ENCODE measurements around the gene DYNC2H1. TPM values are rescaled to one million over a fixed set of nuclear protein-coding genes. Genes with fewer than 3 reads are reported as not detected.

The DYNC2H1 gene
- polyA plus RNA-seq, 1 donor (not counting 4 experiments of a cell fraction or from before 2014, with no cell fraction given), result 18.5 TPM

DNA sequence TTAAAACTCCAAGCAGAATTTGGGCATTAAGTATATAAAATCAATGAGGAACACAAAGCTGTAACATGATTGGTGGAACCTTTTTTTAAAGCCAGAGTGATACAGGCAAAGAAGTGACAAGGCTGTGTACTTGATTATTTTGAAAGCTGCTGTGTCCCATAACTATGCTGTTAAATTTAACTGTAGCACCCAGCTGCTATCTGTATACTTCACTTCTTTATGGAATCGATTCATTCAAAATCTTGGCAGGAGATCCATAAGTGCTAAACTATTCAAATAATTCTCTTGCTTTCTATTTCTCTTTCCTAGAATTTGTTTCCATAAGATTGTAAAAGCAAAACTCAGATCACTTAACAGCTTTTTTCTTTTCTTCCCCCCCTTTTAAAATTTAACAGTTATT, 231.7 kb downstream of the DYNC2H1 start:
- H3K27ac ChIP-seq (ENCODE audit: control insufficient read depth, insufficient read depth, low read length), result no peak overlapping the region
- H3K27me3 ChIP-seq (ENCODE audit: control insufficient read depth, extremely low read depth, insufficient read depth, low read length), result no peaks in the 10 kb centered on the region
- no peaks in the 10 kb centered on the region for H3K9me3 ChIP-seq (ENCODE audit: control insufficient read depth, low read depth, low read length)
- no peaks in the 10 kb centered on the region for H3K4me1 ChIP-seq (ENCODE audit: control insufficient read depth, extremely low read depth, insufficient read depth, low read length)
- no peaks in the 10 kb centered on the region for H3K79me2 ChIP-seq (ENCODE audit: control insufficient read depth, insufficient read depth, low read length)
- no peaks in the 10 kb centered on the region for H4K20me1 ChIP-seq (ENCODE audit: control insufficient read depth, extremely low read depth, insufficient read depth, low read length)
- DNase-seq (ENCODE audit: low read depth, low spot score) (no peak), FAIRE-seq (no peak)
- H3K4me2 ChIP-seq (ENCODE audit: control insufficient read depth, extremely low read depth, insufficient read depth, low read depth, low read length), result no peak overlapping the region
- H3K4me3 ChIP-seq (ENCODE audit: control insufficient read depth in 2 of 3, extremely low read depth in 1 of 3, insufficient read depth in 2 of 3, low read depth in 1 of 3, low read length in 3 of 3), result no peak overlapping the region
- dilution Hi-C loops (cut with MboI; ENCODE audit: extremely low pct_ligation_motif_present, low sequenced_read_pairs), result no loop called here
- peaks cover 0 to 3% of the 10 kb centered on the region in 2 experiments for H3K36me3 ChIP-seq (ENCODE audit: control insufficient read depth in 2 of 2, extremely low read depth in 1 of 2, insufficient read depth in 2 of 2, low read length in 2 of 2)
- no peak overlapping the region for H3K9ac ChIP-seq (ENCODE audit: control insufficient read depth, extremely low read depth, insufficient read depth, low read length)
- no peak overlapping the region for H2AFZ ChIP-seq (ENCODE audit: control insufficient read depth, low read length)
- TF ChIP-seq EZH2 (IDR thresholded peaks at IDR 0.05; ENCODE audit: low read length), result no peak
- TF ChIP-seq, protein P1, sequence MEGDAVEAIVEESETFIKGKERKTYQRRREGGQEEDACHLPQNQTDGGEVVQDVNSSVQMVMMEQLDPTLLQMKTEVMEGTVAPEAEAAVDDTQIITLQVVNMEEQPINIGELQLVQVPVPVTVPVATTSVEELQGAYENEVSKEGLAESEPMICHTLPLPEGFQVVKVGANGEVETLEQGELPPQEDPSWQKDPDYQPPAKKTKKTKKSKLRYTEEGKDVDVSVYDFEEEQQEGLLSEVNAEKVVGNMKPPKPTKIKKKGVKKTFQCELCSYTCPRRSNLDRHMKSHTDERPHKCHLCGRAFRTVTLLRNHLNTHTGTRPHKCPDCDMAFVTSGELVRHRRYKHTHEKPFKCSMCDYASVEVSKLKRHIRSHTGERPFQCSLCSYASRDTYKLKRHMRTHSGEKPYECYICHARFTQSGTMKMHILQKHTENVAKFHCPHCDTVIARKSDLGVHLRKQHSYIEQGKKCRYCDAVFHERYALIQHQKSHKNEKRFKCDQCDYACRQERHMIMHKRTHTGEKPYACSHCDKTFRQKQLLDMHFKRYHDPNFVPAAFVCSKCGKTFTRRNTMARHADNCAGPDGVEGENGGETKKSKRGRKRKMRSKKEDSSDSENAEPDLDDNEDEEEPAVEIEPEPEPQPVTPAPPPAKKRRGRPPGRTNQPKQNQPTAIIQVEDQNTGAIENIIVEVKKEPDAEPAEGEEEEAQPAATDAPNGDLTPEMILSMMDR (optimal IDR thresholded peaks at IDR 0.05 in 1 of 3, IDR thresholded peaks at IDR 0.05 in 1 of 3, conservative IDR thresholded peaks at IDR 0.05 in 1 of 3; ENCODE audit: extremely low read depth in 1 of 3, insufficient read depth in 2 of 3, low read length in 3 of 3), result no peak
- H3K9me1 ChIP-seq (ENCODE audit: control insufficient read depth, extremely low read depth, insufficient read depth, low read length), result no peaks in the 10 kb centered on the region

DNA sequence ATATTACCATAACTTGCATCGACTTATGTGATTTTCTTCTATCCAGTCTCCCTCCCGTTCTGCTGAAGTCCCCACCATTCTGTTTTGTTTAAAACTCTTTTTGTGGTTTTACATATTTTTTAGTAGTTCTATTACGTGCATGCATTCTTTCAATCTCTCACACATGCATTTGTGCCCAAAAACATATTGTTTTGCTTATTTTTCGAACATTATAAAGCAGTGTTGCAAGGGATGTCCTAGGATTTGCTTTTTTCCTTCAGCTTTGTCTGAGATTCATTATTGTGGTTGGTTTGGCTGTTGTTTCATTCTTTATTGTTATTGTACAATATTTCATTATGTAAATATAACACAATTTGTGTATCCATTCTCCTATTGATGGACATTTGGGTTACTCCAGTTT, 235.7 kb downstream of the DYNC2H1 start:
- no peaks in the 10 kb centered on the region for H3K27me3 ChIP-seq (ENCODE audit: control insufficient read depth, extremely low read depth, insufficient read depth, low read length)
- H3K4me2 ChIP-seq (ENCODE audit: control insufficient read depth, extremely low read depth, insufficient read depth, low read depth, low read length), result no peak overlapping the region
- TF ChIP-seq, protein P1 (optimal IDR thresholded peaks at IDR 0.05 in 1 of 3, IDR thresholded peaks at IDR 0.05 in 1 of 3, conservative IDR thresholded peaks at IDR 0.05 in 1 of 3; ENCODE audit: extremely low read depth in 1 of 3, insufficient read depth in 2 of 3, low read length in 3 of 3), result no peak
- TF ChIP-seq EZH2 (IDR thresholded peaks at IDR 0.05; ENCODE audit: low read length), result no peak
- no peaks in the 10 kb centered on the region for H3K9me1 ChIP-seq (ENCODE audit: control insufficient read depth, extremely low read depth, insufficient read depth, low read length)
- FAIRE-seq (no peak), DNase-seq (ENCODE audit: low read depth, low spot score) (no peak)
- H2AFZ ChIP-seq (ENCODE audit: control insufficient read depth, low read length), result no peak overlapping the region
- no peak overlapping the region for H3K4me3 ChIP-seq (ENCODE audit: control insufficient read depth in 2 of 3, extremely low read depth in 1 of 3, insufficient read depth in 2 of 3, low read depth in 1 of 3, low read length in 3 of 3)
- no peaks in the 10 kb centered on the region for H3K79me2 ChIP-seq (ENCODE audit: control insufficient read depth, insufficient read depth, low read length)
- no peak overlapping the region for H3K9ac ChIP-seq (ENCODE audit: control insufficient read depth, extremely low read depth, insufficient read depth, low read length)
- dilution Hi-C loops (cut with MboI; ENCODE audit: extremely low pct_ligation_motif_present, low sequenced_read_pairs), result no loop called here
- no peaks in the 10 kb centered on the region for H3K36me3 ChIP-seq (ENCODE audit: control insufficient read depth in 2 of 2, extremely low read depth in 1 of 2, insufficient read depth in 2 of 2, low read length in 2 of 2)
- H3K4me1 ChIP-seq (ENCODE audit: control insufficient read depth, extremely low read depth, insufficient read depth, low read length), result no peaks in the 10 kb centered on the region
- H4K20me1 ChIP-seq (ENCODE audit: control insufficient read depth, extremely low read depth, insufficient read depth, low read length), result no peaks in the 10 kb centered on the region
- no peaks in the 10 kb centered on the region for H3K9me3 ChIP-seq (ENCODE audit: control insufficient read depth, low read depth, low read length)
- no peak overlapping the region for H3K27ac ChIP-seq (ENCODE audit: control insufficient read depth, insufficient read depth, low read length)
